Measurements from ENCODE around the gene VEGFB.

VEGFB gene

GRCh38 chr11:64258946-64259532, 24.7 kb downstream of the VEGFB start:
- peaks cover 86% of the 10 kb centered on the region for H3K36me3 ChIP-seq (ENCODE audit: low read depth)
- peaks cover 8% of the 10 kb centered on the region for H3K4me1 ChIP-seq (ENCODE audit: insufficient read depth, poor library complexity, severe bottlenecking)
- H3K27me3 ChIP-seq (ENCODE audit: insufficient read depth, poor library complexity, severe bottlenecking) = no peaks in the 10 kb centered on the region
- ATAC-seq (ENCODE audit: low read depth) = no peak
- no peak for DNase-seq (ENCODE audit: low spot score)
- H3K4me3 ChIP-seq (ENCODE audit: severe bottlenecking) = no peak overlapping the region
- TF ChIP-seq, protein P1, sequence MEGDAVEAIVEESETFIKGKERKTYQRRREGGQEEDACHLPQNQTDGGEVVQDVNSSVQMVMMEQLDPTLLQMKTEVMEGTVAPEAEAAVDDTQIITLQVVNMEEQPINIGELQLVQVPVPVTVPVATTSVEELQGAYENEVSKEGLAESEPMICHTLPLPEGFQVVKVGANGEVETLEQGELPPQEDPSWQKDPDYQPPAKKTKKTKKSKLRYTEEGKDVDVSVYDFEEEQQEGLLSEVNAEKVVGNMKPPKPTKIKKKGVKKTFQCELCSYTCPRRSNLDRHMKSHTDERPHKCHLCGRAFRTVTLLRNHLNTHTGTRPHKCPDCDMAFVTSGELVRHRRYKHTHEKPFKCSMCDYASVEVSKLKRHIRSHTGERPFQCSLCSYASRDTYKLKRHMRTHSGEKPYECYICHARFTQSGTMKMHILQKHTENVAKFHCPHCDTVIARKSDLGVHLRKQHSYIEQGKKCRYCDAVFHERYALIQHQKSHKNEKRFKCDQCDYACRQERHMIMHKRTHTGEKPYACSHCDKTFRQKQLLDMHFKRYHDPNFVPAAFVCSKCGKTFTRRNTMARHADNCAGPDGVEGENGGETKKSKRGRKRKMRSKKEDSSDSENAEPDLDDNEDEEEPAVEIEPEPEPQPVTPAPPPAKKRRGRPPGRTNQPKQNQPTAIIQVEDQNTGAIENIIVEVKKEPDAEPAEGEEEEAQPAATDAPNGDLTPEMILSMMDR (IDR thresholded peaks at IDR 0.05; ENCODE audit: poor library complexity, severe bottlenecking) = no peak
- H3K27ac ChIP-seq (ENCODE audit: poor library complexity, severe bottlenecking) = no peak overlapping the region
- no peaks in the 10 kb centered on the region for H3K9me3 ChIP-seq (ENCODE audit: severe bottlenecking)

- Histone ChIP-seq H3K36me3 (ENCODE audit: low read depth) (peaks cover 86% of the 10 kb centered on the region), H3K9me3 (ENCODE audit: severe bottlenecking) (no peaks in the 10 kb centered on the region), H3K4me1 (ENCODE audit: insufficient read depth, poor library complexity, severe bottlenecking) (peaks cover 8% of the 10 kb centered on the region), H3K27ac (ENCODE audit: poor library complexity, severe bottlenecking) (no peak overlapping the region), H3K4me3 (ENCODE audit: severe bottlenecking) (no peak overlapping the region), H3K27me3 (ENCODE audit: insufficient read depth, poor library complexity, severe bottlenecking) (no peaks in the 10 kb centered on the region)
- no peak for DNase-seq (ENCODE audit: low spot score)
- TF ChIP-seq, protein P1 (IDR thresholded peaks at IDR 0.05; ENCODE audit: poor library complexity, severe bottlenecking) = no peak
- no peak for ATAC-seq (ENCODE audit: low read depth)
Measured at GRCh38 chr11:64259533-64260067, 25.2 kb downstream of the VEGFB start.

DNA sequence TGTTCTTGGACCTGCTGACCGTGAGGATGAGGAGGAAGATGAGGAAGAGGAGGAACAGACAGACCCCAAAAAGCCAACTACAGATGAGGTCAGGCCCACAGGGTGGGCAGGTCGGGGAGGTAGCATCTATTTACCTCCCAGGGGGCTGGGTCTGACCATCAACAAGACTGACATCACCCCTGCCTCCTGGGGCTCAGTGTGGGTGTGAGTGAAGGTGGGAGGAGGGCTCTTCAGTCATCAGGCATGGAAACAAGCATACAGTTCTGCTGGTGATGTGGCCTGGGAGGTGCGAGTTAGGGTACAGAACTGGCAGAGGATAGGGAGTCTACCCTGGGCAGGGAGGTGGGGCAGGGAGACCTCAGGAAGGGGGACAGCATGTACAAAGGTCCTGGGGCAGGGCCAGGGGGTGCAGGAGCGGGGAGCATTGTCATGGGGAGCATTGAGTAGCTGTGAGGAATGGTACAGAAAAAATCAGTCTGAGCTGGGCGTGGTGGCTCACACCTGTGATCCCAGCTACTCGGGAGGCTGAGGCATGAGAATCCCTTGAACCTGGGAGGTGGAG, 25.8 kb downstream of the VEGFB start:
- TF ChIP-seq, protein P1 (IDR thresholded peaks at IDR 0.05; ENCODE audit: poor library complexity, severe bottlenecking) = no peak
- Histone ChIP-seq H3K27ac (ENCODE audit: poor library complexity, severe bottlenecking) (no peak overlapping the region), H3K36me3 (ENCODE audit: low read depth) (peaks cover 80% of the 10 kb centered on the region), H3K4me3 (ENCODE audit: severe bottlenecking) (no peak overlapping the region), H3K27me3 (ENCODE audit: insufficient read depth, poor library complexity, severe bottlenecking) (no peaks in the 10 kb centered on the region), H3K4me1 (ENCODE audit: insufficient read depth, poor library complexity, severe bottlenecking) (peaks cover 8% of the 10 kb centered on the region), H3K9me3 (ENCODE audit: severe bottlenecking) (no peaks in the 10 kb centered on the region)
- DNase-seq (ENCODE audit: low spot score) (no peak), ATAC-seq (ENCODE audit: low read depth) (no peak)

DNA sequence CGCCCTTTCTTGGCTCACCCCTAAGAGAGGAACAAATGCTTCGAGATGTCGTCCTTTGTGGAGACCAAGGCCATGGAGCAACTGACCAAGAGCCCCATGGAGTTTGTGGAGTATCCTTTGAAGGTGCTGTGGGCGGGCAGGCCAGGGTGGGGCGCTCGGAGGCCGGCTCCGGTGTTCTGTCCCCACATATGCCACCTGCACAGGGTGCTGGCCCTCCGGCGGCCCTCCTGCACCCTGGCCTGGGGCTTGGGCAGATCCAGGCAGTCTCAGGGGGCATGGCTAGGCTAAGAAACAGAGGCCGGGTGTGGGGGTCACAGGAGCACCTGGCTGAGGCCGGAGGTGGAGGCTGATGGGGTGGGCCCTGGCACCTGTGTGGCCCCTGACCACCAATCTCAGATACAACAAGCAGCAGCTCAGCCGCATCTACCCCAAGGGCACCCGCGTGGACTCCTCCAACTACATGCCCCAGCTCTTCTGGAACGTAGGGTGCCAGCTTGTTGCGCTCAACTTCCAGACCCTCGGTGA, 27.2 kb downstream of the VEGFB start:
- no peak overlapping the region for H3K27ac ChIP-seq (ENCODE audit: poor library complexity, severe bottlenecking)
- TF ChIP-seq, protein P1 (IDR thresholded peaks at IDR 0.05; ENCODE audit: poor library complexity, severe bottlenecking) = no peak
- peaks cover 8% of the 10 kb centered on the region for H3K4me1 ChIP-seq (ENCODE audit: insufficient read depth, poor library complexity, severe bottlenecking)
- no peak for ATAC-seq (ENCODE audit: low read depth)
- peaks cover 77% of the 10 kb centered on the region for H3K36me3 ChIP-seq (ENCODE audit: low read depth)
- H3K9me3 ChIP-seq (ENCODE audit: severe bottlenecking) = no peaks in the 10 kb centered on the region
- no peak overlapping the region for H3K4me3 ChIP-seq (ENCODE audit: severe bottlenecking)
- no peak for DNase-seq (ENCODE audit: low spot score)
- no peaks in the 10 kb centered on the region for H3K27me3 ChIP-seq (ENCODE audit: insufficient read depth, poor library complexity, severe bottlenecking)

All from RWPE2 (cell line).